ENCODE data around the gene LRFN3.

LRFN3 gene

DNA sequence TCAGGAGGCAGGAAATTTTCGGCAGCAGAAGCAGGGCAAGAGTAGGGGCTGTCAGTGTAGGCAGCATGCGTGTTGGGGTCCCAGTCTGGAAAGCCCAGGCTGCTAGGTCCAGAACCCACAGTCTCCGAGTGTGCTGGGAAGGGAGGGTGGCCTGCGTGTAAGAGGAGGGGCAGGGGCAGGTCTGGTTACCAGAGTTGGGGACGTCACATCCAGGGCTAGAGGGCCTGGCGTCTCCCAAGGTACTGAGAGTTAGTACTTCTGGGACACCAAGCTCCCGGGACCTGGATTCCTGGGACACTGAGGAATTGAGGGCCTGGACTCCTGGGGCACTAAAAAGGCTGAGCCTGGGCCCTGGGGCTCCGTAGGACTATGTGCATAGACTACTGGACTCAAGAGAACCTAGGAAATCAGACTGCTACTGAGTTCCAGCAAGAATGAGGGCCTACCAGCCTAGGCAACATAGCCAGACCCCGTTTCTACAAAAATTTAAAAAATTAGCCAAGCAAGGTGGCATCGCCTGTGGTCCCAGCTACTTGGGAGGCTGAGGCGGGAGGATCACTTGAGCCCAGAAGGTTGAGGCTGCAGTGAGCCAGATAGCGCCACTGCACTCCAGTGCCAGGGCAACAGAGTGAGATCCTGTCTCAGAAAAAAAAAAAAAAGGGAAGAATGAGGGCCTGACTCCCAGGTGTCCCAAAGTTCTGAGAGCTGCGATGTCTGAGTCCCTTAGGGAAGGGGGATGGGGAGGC lies 38.3 kb upstream of the LRFN3 start:
- Histone ChIP-seq H3K4me3 (ENCODE audit: severe bottlenecking) (peak overlapping the region; percentile 73), H3K36me3 (ENCODE audit: low read depth) (peaks cover 54% of the 10 kb centered on the region), H3K27me3 (ENCODE audit: insufficient read depth, poor library complexity, severe bottlenecking) (no peaks in the 10 kb centered on the region), H3K9me3 (ENCODE audit: severe bottlenecking) (no peaks in the 10 kb centered on the region), H3K4me1 (ENCODE audit: insufficient read depth, poor library complexity, severe bottlenecking) (peaks cover 6% of the 10 kb centered on the region), H3K27ac (ENCODE audit: poor library complexity, severe bottlenecking) (peak overlapping the region; percentile 69)
- TF ChIP-seq, protein P1, sequence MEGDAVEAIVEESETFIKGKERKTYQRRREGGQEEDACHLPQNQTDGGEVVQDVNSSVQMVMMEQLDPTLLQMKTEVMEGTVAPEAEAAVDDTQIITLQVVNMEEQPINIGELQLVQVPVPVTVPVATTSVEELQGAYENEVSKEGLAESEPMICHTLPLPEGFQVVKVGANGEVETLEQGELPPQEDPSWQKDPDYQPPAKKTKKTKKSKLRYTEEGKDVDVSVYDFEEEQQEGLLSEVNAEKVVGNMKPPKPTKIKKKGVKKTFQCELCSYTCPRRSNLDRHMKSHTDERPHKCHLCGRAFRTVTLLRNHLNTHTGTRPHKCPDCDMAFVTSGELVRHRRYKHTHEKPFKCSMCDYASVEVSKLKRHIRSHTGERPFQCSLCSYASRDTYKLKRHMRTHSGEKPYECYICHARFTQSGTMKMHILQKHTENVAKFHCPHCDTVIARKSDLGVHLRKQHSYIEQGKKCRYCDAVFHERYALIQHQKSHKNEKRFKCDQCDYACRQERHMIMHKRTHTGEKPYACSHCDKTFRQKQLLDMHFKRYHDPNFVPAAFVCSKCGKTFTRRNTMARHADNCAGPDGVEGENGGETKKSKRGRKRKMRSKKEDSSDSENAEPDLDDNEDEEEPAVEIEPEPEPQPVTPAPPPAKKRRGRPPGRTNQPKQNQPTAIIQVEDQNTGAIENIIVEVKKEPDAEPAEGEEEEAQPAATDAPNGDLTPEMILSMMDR (IDR thresholded peaks at IDR 0.05; ENCODE audit: poor library complexity, severe bottlenecking): no peak
- DNase-seq (ENCODE audit: low spot score) (no peak), ATAC-seq (ENCODE audit: low read depth) (no peak)

DNA sequence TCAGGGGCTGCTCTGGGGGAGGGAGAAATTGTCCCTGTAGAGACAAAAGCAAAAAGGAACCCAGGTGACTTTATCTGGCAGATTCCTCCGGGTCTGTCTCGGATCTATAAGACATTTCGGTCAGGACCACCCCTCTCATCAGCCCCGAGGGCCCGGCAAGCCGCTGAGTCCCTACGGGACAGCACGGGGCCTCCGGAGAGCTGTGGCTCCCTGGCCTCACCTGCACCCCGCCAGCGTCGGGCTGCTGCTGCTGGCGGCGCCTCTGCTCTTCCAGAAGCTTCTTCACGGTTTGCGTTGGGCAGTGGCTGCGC lies 37.7 kb upstream of the LRFN3 start:
- TF ChIP-seq, protein P1 (IDR thresholded peaks at IDR 0.05; ENCODE audit: poor library complexity, severe bottlenecking): no peak
- DNase-seq (ENCODE audit: low spot score) (no peak), ATAC-seq (ENCODE audit: low read depth) (no peak)
- H3K27ac ChIP-seq (ENCODE audit: poor library complexity, severe bottlenecking): peak overlapping the region; percentile 69
- H3K9me3 ChIP-seq (ENCODE audit: severe bottlenecking): no peaks in the 10 kb centered on the region
- H3K4me1 ChIP-seq (ENCODE audit: insufficient read depth, poor library complexity, severe bottlenecking): peaks cover 6% of the 10 kb centered on the region
- peaks cover 49% of the 10 kb centered on the region for H3K36me3 ChIP-seq (ENCODE audit: low read depth)
- no peaks in the 10 kb centered on the region for H3K27me3 ChIP-seq (ENCODE audit: insufficient read depth, poor library complexity, severe bottlenecking)
- H3K4me3 ChIP-seq (ENCODE audit: severe bottlenecking): peak overlapping the region; percentile 73

DNA sequence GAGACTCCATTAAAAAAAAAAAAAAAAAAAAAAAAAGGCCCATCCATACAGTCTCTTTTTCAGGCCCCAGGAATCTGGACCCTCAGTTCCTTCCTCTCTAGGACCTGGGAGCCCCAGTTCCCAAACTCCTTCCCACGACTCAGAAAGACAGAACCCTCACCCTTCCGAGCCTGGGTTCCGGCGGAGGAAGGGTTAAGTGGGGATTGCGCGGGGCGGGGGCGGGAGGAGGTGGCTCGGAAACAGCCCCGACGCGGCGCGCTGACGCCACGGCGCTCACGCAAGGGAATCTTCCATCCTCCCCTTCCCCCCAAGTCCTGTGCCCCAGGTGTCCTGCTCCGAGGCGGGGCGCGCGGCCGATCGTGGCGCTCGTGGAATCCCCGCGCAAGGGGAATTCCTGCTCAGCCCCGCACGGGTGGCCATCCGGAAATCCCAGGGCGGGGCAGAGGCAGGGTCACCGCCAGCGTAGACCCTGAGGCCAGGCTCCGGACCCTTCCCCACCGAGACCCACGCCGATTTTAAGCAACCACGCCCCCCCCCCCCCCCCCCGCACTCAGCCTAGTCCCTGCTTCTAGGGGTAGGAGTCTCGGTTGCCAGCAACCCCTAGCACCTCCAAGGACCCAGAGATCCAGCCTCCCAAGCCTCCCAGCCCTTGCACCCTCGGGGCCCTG lies 36.5 kb upstream of the LRFN3 start:
- peak overlapping the region; percentile 69 for H3K27ac ChIP-seq (ENCODE audit: poor library complexity, severe bottlenecking)
- peak; percentile 79 for DNase-seq (ENCODE audit: low spot score)
- peaks cover 36% of the 10 kb centered on the region for H3K36me3 ChIP-seq (ENCODE audit: low read depth)
- TF ChIP-seq, protein P1 (IDR thresholded peaks at IDR 0.05; ENCODE audit: poor library complexity, severe bottlenecking): no peak
- peaks cover 6% of the 10 kb centered on the region for H3K4me1 ChIP-seq (ENCODE audit: insufficient read depth, poor library complexity, severe bottlenecking)
- peak; percentile 72 for ATAC-seq (ENCODE audit: low read depth)
- no peaks in the 10 kb centered on the region for H3K27me3 ChIP-seq (ENCODE audit: insufficient read depth, poor library complexity, severe bottlenecking)
- no peaks in the 10 kb centered on the region for H3K9me3 ChIP-seq (ENCODE audit: severe bottlenecking)
- H3K4me3 ChIP-seq (ENCODE audit: severe bottlenecking): peak overlapping the region; percentile 73

DNA sequence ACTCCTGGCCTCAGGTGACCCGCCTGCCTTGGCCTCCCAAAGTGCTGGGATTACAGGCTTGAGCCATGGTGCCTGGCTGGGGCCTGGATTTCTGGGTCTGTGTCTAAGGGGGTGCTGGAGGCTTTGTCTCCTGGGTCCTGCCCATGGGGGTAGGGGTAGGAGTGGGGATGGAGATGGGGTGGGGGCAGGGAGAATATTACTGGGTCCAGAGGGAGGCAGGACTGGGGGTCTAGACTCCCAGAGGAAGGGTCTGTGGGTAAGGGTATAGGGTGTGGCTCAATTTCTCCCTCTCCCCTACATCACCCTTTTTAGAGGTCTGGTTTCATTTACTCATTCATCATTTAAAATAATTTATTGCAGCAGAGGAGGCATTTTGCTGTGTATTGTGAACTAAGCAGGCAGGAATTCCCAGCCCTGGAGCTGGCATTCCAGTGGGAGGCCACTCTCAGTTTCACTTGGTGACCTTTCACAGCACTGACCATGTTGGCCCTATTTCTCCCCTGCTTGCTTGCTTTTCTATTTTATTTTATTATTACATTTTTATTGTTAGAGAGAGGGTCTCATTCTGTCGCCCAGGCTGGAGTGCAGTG lies 35.0 kb upstream of the LRFN3 start:
- ATAC-seq (ENCODE audit: low read depth) (no peak), DNase-seq (ENCODE audit: low spot score) (no peak)
- TF ChIP-seq, protein P1 (IDR thresholded peaks at IDR 0.05; ENCODE audit: poor library complexity, severe bottlenecking): no peak
- Histone ChIP-seq H3K9me3 (ENCODE audit: severe bottlenecking) (no peaks in the 10 kb centered on the region), H3K27me3 (ENCODE audit: insufficient read depth, poor library complexity, severe bottlenecking) (no peaks in the 10 kb centered on the region), H3K36me3 (ENCODE audit: low read depth) (peaks cover 23% of the 10 kb centered on the region), H3K27ac (ENCODE audit: poor library complexity, severe bottlenecking) (peak overlapping the region; percentile 69), H3K4me1 (ENCODE audit: insufficient read depth, poor library complexity, severe bottlenecking) (peaks cover 6% of the 10 kb centered on the region), H3K4me3 (ENCODE audit: severe bottlenecking) (peak overlapping the region; percentile 73)
